ENCODE results near the gene TTYH1.

Gene TTYH1

GRCh38 chr19:54426291-54426931 lies 11.1 kb downstream of the TTYH1 start:
- TF ChIP-seq CTCF (IDR thresholded peaks at IDR 0.05; ENCODE audit: low read depth, low read length), result no peak

GRCh38 chr19:54427586-54427985 lies 12.3 kb downstream of the TTYH1 start:
- TF ChIP-seq CTCF (IDR thresholded peaks at IDR 0.05; ENCODE audit: low read depth, low read length), result no peak
- H3K4me3 ChIP-seq (ENCODE audit: low read depth, low read length), result no peak overlapping the region

More at GRCh38 chr19:54426291-54426931, 11.1 kb downstream of the TTYH1 start:
- no peak overlapping the region for H3K4me3 ChIP-seq (ENCODE audit: low read depth, low read length)

GRCh38 chr19:54428323-54429175 lies 13.3 kb downstream of the TTYH1 start:
- TF ChIP-seq CTCF (IDR thresholded peaks at IDR 0.05; ENCODE audit: low read depth, low read length), result no peak

GRCh38 chr19:54429176-54429495 lies 13.9 kb downstream of the TTYH1 start:
- TF ChIP-seq CTCF (IDR thresholded peaks at IDR 0.05; ENCODE audit: low read depth, low read length), result no peak
- H3K4me3 ChIP-seq (ENCODE audit: low read depth, low read length), result no peak overlapping the region

More at GRCh38 chr19:54428323-54429175, 13.3 kb downstream of the TTYH1 start:
- H3K4me3 ChIP-seq (ENCODE audit: low read depth, low read length), result no peak overlapping the region

GRCh38 chr19:54429545-54430227 lies 14.4 kb downstream of the TTYH1 start:
- no peak overlapping the region for H3K4me3 ChIP-seq (ENCODE audit: low read depth, low read length)
- no peak for TF ChIP-seq CTCF (IDR thresholded peaks at IDR 0.05; ENCODE audit: low read depth, low read length)

- TF ChIP-seq CTCF (IDR thresholded peaks at IDR 0.05; ENCODE audit: low read depth, low read length), result no peak
Observed at GRCh38 chr19:54430306-54431254, 15.3 kb downstream of the TTYH1 start.

More at GRCh38 chr19:54430306-54431254, 15.3 kb downstream of the TTYH1 start:
- peak overlapping the region; percentile 40 for H3K4me3 ChIP-seq (ENCODE audit: low read depth, low read length)

Measured in WI38 (cell line).